Measurements from ENCODE around the gene ACSM2A.
"Not testable (repeated sequence)": the region's sequence is repeated elsewhere in the genome, so short reads cannot be mapped to it uniquely, and the experiment has no call there.

Gene ACSM2A

GRCh38 chr16:20532284-20532792 is 81.0 kb downstream of the ACSM2A start:
- H3K4me1 ChIP-seq (ENCODE audit: control extremely low read depth in 1 of 4, control insufficient read depth in 4 of 4, insufficient read depth in 4 of 4, low read length in 3 of 4); H3K4me3 ChIP-seq (ENCODE audit: control insufficient read depth in 1 of 7, extremely low read depth in 1 of 7, insufficient read depth in 4 of 7, low read depth in 2 of 7, low read length in 6 of 7); H3K27me3 ChIP-seq (replicated peaks in 2 of 5; ENCODE audit: control insufficient read depth in 4 of 5, insufficient read depth in 5 of 5, low read length in 4 of 5); CTCF ChIA-PET; DNase-seq; H3K36me3 ChIP-seq (ENCODE audit: control insufficient read depth in 4 of 4, insufficient read depth in 4 of 4, low read length in 3 of 4); H3K27ac ChIP-seq (ENCODE audit: insufficient read depth in 1 of 2, low read depth in 1 of 2, low read length in 2 of 2, poor library complexity in 1 of 2, severe bottlenecking in 2 of 2); H3K9me3 ChIP-seq (ENCODE audit: control extremely low read depth in 1 of 5, control insufficient read depth in 4 of 5, insufficient read depth in 2 of 5, low read depth in 1 of 5, low read length in 4 of 5); POLR2A ChIA-PET: not testable (repeated sequence)
- WGBS (ENCODE audit: insufficient coverage), result no CpG with 5 or more reads among the region's 3 CpGs

GRCh38 chr16:20536669-20537068 is 85.3 kb downstream of the ACSM2A start:
- CTCF ChIA-PET; H3K4me3 ChIP-seq (ENCODE audit: control insufficient read depth in 1 of 7, extremely low read depth in 1 of 7, insufficient read depth in 4 of 7, low read depth in 2 of 7, low read length in 6 of 7); H3K27me3 ChIP-seq (replicated peaks in 2 of 5; ENCODE audit: control insufficient read depth in 4 of 5, insufficient read depth in 5 of 5, low read length in 4 of 5); H3K4me1 ChIP-seq (ENCODE audit: control extremely low read depth in 1 of 4, control insufficient read depth in 4 of 4, insufficient read depth in 4 of 4, low read length in 3 of 4); H3K27ac ChIP-seq (ENCODE audit: insufficient read depth in 1 of 2, low read depth in 1 of 2, low read length in 2 of 2, poor library complexity in 1 of 2, severe bottlenecking in 2 of 2); POLR2A ChIA-PET; H3K9me3 ChIP-seq (ENCODE audit: control extremely low read depth in 1 of 5, control insufficient read depth in 4 of 5, insufficient read depth in 2 of 5, low read depth in 1 of 5, low read length in 4 of 5); DNase-seq; H3K36me3 ChIP-seq (ENCODE audit: control insufficient read depth in 4 of 4, insufficient read depth in 4 of 4, low read length in 3 of 4): not testable (repeated sequence)
- 88% methylated on average over 1 of the region's 1 CpG for whole genome bisulfite sequencing (ENCODE audit: insufficient coverage)
